UCSD-AML1 (cell line): ENCODE results near the gene JARID2.

Experiments used
- DNase-seq: peaks from one replicate; lab custom pipeline; 2025; ENCODE audit not compliant: unreplicated experiment; lab: John Stamatoyannopoulos, UW

JARID2 gene

DNA sequence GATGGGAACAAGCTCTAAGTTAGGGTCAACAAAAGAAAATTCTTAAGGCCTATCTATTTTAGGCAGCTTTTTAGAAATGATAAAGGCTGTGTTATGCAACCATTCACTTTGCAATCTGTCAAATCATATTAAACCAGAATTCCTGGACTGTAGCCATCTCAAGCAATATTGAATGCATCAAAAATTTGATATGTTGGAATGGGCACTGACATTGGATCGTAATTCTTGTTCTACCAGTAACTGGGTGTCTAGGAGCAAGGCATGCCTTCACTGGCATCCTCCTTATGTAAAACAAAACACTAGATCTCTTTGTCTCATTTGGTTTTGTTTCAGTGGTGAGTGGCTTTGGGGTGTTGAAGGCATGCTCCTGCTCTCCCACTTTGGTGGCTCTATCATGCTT is 145.6 kb downstream of the JARID2 start:
- no peak for DNase-seq

DNA sequence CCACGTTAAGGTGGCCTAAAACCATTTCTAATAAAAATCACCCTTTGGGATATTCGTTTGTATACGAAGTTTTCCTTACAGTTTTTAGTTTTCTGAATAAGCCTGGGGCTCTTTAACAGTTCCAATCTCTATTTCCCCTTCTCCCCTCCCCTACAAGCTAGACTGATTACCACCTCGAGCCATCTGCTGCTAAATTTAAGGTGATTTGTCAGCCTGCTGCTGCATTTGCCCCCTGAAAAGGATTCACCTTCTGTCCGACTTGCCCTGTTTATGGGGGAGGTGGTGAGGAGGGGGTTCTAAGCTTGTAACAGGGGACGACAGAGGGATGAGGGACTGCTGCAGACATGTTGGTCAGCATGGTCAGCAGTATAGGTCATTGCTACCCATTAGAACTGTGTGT is 146.3 kb downstream of the JARID2 start:
- DNase-seq, result no peak

DNA sequence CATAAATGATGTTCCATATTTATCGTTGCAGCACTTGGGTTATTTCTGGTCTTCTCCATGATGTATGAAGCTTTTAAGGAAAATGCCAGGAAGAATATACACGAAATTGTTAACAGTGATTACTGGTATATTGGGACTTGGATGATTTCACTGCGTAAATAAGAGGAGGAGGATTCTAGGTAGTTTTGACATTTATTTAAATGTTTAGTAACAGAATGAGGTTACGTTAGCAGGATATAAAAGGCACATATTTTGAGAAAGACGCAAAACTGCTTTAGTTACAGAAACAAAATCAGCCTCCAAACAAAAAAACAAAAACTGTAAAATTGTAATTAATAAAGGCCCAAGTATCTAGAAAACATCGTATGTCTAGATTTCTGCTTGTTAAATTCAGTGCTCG is 147.7 kb downstream of the JARID2 start:
- no peak for DNase-seq

DNA sequence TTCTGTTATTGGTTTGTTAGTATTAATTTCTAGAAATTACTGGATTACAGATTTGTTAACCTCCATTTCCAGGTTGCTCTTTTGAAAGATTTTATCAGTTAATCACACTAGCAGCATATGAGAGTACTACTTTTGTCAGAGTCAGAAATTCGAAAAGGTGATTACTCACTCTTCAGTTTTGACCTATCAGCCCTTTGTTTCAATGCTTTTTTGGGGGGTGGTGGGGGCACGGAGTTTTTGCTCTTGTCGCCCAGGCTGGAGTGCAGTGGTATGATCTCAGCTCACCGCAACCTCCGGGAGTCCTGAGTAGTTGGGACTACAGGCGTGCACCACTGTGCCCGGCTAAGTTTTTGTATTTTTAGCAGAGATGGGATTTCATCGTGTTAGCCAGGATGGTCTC is 149.2 kb downstream of the JARID2 start:
- DNase-seq, result no peak

DNA sequence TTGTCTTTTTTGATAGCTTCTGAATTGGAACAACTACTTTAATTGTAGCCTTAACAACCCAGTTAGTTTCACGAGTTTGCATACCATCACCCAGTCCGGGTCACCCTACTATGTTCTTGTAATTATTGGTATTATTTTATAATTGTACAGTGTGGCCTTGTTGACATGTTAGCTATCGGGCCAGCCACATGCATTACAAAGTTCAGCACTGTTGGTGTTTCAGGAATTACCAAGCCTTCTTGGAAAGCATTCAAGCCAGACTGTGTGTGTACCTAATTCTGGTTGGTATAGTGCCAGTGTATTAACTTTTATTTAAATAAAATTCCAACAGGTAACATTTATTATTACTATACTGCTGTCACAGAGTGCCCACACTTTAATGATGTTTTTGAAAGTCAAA is 150.9 kb downstream of the JARID2 start:
- no peak for DNase-seq

DNA sequence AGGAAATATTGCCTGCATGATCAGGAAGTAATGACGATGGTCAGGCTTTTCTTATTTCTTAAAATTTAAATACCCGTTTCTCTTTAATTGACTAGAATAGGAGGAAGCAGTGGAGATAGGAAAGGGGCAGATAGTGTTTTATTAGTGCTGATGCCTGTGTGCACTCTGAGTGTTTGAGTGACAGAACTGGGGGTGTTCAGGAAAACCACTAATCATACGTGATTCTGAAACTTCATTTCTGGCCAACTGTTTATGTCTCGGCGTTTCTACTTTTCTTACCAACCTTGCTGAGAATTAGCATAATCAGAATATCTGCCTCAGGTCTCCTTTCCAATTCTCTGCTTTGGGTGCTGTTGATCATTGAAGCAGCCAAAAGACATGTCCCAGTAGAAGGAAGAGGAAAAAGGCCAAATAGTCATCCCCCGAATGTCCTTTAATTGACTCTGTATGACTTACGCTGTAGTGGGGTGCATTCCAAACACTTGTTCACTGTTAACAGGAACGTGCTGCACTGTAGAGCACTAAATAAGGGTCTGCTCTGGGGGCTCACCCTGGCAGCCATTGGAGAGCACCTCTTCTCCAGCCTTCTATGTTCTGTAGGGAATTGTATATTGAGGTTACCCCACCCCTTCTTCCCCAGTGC is 152.9 kb downstream of the JARID2 start:
- DNase-seq, result no peak

DNA sequence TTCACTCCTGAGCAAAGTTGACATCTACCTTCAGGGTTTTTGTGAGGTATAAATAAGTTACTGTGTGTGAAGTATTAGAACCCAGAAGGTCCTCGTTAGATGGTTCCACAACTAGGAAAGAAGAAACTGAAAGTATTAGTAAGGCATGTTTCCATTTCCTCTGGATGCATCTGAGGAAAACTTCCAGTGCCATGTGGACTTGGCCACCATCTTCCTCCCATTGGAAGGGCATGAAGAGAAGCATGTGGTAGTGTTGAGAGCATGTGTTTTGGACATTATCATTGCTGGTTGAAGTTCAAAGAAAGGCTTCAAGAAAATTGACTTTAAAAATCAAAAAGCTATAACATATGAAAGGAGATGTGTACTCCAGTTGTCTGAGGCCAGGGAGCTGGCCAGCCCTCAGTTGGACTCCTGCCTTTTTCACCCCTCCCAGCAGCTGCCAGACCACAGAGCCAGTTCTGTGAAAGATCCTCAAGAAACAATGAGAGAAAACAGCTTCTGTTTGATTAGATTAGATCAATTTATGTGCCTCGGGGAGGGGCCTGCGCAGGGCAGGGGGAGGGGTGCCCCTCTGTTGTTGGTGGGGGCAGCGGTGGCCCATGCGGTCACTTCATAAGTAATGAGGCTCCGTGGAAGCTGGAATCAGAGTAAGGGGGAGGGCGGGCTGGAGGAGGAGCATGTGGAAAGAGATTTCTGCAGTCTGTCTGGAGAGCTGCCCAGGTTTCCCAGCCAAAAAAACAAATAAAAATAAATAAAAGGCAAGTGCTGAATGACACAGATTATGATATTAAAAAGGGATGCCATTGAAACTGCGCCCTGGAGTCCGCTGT is 154.0 kb downstream of the JARID2 start:
- no peak for DNase-seq

DNA sequence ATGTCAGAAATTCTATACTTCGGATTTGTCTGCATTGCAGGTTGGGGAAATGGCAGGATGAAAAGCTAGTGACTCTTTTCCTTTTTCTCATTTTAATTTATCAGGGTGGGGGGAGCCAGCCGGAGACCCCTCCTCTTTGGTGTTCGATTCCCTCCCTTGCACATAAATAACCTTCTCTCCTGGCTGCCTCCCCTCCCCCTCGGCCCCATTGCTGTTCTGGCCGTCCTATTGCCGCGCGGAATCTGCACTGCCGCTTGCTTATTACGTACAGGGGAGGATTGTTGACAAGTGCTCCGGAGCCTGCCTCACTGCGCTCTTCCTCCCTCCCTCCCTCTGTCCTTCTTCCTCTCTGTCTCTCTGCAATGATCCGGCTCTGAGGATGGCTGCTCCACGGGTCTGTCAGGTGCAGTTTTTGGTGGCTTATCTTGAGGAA is 154.7 kb downstream of the JARID2 start:
- peak; percentile 29 for DNase-seq

DNA sequence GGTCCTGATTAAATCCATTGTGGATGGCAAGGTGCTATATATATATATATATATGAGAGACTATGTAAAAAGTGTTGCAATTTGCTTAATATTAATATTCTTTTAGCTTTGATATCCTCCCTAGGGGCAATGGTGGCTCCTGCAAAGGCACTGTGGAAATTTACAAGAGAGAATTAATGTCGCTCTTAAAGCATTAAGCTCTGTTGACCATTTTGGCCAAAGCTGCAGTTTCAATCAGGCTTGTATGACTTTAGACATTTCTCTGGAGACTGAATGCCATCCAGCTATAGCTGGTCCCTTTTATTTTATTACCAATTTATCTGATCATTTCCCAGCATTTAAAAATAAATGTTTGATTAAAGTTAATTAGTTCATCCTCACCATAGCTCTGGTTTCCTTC is 155.3 kb downstream of the JARID2 start:
- no peak for DNase-seq

DNA sequence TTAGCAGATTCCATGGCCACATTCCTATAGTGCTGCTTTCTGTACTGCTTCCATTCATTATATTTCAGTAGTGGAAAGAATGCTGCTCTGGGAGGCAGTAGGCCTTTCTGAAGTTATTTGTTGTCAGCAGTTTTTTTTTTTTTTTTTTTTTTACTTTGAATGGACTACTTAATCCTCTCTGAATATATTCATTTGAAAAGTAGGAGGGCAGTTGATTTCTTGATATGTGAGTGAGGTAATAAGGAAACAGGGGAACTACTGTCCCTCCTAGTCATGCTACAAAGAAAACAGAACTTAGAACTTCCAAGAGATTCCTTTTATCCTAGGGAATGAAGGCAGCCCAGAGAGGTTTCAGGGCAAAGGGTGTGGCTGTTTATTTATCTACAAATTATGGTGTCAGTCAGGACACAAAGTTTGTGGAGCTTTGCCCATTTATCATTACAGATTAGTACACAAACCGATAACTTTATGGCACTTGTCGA is 155.9 kb downstream of the JARID2 start:
- no peak for DNase-seq

DNA sequence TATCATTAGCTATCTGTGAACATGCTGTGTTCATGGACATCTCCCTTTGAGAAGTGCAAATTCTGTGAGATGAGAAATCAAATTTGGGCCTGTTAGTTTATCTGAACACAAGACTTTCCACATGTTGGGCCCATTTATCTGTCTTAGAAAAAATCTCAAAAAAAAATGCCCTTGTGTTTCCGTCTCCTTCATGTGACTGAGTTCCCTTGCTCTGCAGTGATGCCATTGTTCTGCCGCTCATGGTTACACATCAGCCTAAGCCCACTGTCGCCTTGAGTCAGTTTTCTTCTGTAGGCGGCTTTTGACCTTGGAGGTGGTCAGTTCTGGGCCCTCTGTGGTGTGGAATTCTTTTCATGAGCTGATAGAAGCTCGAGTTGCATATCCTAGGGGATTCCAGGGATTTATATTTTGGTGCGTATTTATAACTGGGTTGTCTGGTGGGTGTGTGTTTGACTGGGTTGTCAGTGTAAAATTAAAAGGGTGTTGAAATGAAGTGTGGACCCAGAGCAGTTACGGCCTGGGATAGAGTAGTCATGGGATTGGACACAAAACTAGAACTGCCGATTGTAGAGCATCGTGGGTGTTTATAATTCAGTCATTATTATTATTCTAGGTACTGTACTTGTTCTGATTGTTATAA is 156.7 kb downstream of the JARID2 start:
- DNase-seq, result no peak

DNA sequence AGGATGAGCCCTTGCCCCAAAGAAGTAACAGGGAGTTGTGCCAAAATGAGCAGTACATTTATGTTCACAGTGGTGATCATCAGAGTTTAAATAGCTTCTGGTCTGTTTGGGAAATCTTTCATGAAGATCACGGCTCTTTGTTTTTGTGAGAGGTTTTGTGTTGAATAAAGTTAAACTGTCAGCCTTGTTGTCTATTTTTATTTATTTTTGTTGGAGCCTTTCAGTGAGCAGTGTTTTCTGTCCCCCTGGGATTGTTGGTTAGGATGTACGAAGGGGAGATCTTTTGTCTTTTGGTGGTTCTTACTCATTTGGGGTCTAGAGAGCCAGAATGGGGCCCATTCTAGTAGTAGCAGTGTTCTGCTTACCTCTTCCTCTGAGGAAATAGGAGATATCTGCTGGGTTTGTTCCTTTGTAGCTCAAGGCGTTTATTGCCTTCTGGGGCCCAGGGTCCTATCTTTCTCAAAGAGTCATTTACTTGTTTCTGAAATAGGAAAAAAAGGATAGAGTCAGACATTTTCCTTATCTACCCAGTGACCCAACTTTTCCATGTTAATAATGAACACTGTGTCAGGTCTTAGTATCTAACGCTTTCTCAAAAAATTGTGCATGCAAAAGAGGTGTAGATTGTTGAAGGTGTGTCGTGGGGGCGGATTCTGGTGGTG is 157.4 kb downstream of the JARID2 start:
- DNase-seq, result no peak

DNA sequence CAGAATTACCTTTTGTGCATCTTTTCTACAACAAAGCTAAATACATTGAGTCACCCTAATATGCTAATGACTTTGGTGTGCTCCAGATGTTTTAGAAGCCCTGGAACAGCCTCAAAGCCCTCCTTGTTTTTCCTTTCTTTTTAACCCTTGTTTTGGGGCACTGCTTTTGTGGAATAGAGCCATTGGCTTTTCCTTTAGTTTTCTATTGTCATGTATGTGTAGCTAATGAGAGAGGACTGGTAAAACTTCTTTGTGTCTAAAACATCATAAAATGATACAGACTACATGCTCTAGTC is 158.8 kb downstream of the JARID2 start:
- DNase-seq, result no peak

DNA sequence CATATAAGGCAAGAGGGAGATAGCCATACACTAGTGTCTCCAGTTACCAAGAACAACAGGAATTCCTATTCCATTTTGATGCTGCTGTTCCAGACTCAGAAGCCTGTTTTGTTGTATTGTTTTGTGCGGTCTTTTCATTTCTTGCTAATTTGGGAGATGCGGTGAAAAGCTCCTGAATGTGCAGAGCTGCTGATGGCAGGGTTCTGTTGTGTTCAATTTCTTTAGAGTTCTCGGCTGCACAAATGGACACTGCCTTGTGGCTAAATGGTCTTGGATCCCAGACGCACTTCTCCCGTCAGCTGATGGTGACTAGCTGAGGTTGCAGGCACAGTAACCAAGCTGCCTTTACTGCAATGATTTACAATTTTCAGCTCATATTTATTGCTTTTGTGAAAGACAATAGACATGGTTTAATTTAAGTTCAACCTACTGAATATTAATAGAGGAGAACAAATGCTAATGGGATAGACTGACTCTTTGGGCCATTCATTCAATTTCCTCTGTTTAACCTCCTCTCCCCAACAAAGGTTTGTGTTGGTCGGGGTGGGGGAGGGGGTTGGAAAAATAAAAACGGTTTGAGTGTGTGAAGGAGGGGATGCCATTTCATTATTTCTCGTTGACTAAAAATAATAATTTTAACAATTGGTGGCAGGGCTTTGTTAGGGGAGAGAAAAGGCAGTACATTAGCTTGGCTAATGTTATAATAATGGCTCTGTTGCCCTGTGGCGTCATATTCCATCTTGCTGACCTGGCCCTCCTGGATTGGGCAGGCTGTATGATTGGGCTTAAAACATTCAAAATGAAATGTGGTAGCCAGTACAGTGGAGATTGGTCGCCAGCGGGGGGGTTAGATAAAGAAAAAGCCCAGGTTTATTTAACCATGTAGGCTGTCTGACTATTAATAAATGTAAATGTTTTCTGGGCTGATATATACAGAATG is 159.5 kb downstream of the JARID2 start:
- no peak for DNase-seq

DNA sequence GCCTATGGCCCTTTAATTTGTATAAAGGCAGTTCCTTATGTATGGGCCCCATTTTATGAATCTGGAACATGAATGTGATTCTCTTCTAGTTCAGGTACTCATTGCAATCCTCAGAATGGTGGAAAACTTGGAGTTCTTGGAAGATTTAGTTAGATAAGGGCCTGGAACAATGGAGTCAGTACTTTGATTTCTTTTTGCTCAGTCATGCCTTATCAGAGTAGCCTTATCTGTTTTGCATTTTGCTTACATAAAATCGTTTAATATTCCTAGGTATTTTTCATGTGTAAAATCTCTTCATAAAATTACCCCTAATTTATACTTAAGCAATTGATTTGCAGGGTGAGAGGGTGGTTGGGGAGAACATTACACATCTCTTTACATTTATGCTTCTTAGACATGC is 160.6 kb downstream of the JARID2 start:
- DNase-seq, result no peak

DNA sequence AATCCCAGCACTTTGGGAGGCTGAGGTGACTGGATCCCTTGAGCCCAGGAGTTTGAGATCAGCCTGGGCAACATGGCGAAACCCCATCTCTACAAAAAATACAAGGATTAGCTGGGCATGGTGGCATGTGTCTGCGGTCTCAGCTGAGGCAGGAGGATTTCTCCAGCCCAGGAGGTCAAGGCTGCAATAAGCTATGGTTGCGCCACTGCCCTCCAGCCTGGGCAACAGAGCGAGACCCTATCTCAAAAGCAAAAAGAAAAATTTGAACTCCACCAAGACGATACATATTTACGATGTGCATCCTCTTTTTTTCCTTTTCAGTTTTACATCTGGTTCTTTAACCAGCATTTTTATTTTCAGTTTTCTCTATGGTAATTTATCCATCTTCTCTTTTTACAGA is 162.1 kb downstream of the JARID2 start:
- DNase-seq, result no peak

DNA sequence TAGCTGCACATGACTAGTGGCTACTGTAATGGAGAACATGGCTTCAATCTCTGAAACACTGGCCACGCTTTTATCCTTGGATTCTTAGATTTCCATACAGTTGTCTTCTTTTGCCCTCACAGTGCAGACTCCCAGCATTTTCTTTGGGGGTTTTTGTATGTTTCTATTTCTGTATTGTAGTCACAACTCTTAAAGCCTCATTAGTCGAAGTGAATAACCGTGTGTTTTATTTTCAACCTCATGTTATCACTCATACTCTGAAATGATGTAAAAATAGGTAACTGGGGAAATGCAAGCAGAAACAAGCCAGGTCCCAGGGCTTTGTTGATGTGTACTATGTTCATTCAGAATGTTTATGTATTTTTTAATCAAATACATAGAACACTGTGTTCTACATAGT is 162.9 kb downstream of the JARID2 start:
- DNase-seq, result no peak

DNA sequence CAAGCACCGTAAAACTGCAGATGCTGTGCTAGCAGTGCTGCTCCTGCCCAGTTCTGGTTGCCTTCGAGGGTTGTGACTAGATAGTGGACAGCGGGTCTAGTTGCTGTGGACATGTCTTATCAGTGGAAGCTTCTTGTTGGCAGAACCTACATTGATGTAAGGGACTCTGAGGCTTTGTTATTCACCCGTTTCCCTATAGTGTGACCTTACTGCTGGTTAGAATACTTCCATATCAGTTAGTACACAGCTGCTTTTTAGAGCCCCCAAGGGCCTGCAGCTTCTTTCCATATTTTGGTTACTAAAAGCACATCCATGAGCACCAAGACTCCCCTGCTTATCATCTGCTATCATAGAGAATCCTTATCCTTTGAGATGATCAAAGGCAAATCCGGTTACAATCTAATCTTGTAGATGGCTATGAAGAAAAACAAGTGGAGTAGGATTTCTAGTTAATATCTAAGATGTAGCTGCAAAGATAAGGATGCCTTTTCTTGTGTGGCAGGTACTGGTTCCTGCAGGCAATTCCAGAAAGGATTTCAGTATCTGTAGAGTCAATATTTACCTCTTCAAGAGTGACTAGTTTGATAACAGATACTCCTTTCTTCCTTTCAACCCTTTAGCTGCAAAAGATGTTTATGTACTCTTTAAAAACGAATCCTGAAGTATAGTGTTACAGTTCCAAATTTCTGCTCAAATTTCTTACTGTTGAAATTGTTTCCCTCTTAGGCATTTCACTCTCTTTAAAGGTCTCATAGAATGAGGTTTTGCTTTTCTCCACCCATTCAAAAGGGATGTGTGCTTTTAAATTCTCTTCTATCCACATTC is 163.6 kb downstream of the JARID2 start:
- no peak for DNase-seq

DNA sequence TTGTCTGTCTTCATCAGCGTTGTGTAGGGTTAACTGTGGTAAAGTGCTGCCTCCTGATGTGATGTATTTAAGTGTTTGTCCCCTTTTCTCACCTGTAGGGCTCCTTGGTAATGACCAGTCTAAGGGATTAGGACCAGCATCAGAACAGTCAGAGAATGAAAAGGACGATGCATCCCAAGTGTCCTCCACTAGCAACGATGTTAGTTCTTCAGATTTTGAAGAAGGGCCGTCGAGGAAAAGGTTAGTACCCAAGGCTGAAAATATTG is 164.2 kb downstream of the JARID2 start:
- no peak for DNase-seq

DNA sequence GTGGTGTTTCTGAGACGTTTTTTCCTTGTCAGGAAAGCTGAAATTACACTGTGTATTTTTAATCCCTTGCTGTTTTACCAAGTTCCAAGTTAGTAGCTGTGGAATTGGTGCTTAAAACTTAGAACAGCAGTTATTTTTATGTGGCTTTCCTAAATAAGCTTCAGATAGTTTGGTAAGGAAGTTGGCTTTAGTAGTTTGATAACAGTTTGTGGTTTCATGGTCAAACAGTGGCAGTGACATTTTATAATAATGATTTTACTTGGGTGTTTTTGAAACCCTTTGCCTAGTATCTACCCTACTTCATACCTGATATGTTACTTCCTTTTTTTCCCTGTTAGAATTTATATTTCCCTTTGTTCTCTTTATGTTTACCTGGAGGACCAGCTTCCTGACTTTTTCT is 164.9 kb downstream of the JARID2 start:
- no peak for DNase-seq
